ENCODE data around the gene UNC45A.
A peak's percentile ranks its signal among the peaks of the same experiment; 100 is the strongest.
"Not testable (repeated sequence)": the region's sequence is repeated elsewhere in the genome, so short reads cannot be mapped to it uniquely, and the experiment has no call there.

The UNC45A gene

GRCh38 chr15:90918034-90918788 is 16.9 kb upstream of the UNC45A start:
- no peak for DNase-seq

GRCh38 chr15:90918835-90919234 is 16.2 kb upstream of the UNC45A start:
- DNase-seq: no peak

GRCh38 chr15:90921887-90922286 is 13.2 kb upstream of the UNC45A start:
- DNase-seq: no peak

- DNase-seq: not testable (repeated sequence)
These were observed 12.3 kb upstream of the UNC45A start for GRCh38 chr15:90922712-90923322.

- DNase-seq: no peak
These were observed 10.7 kb upstream of the UNC45A start for GRCh38 chr15:90924375-90924774.

GRCh38 chr15:90926766-90927165 is 8.3 kb upstream of the UNC45A start:
- not testable (repeated sequence) for DNase-seq

GRCh38 chr15:90928106-90928505 is 7.0 kb upstream of the UNC45A start:
- not testable (repeated sequence) for DNase-seq

GRCh38 chr15:90929246-90930019 is 5.7 kb upstream of the UNC45A start:
- no peak for DNase-seq

- no peak for DNase-seq
These were observed 4.1 kb upstream of the UNC45A start for GRCh38 chr15:90930861-90931574.

- DNase-seq: no peak
These were observed 3.6 kb upstream of the UNC45A start for GRCh38 chr15:90931575-90931827.

GRCh38 chr15:90931828-90932659 is 3.0 kb upstream of the UNC45A start, which contains the start of gene HDDC3:
TSS of gene HDDC3 (minus strand) at chr15:90932549. CDS start at chr15:90932540, 9 bp downstream.
- DNase-seq: peak in 1 of 2 experiments; percentile 14

- no peak for DNase-seq
These were observed 2.5 kb upstream of the UNC45A start for GRCh38 chr15:90932660-90932991.

GRCh38 chr15:90933301-90933700 is 1.8 kb upstream of the UNC45A start:
- DNase-seq: no peak

GRCh38 chr15:90934256-90934948 is 683 bp upstream of the UNC45A start:
- DNase-seq: peak in 1 of 2 experiments; percentile 61

- no peak for DNase-seq
These were observed 1.7 kb downstream of the UNC45A start for GRCh38 chr15:90936823-90937222.

- DNase-seq: no peak
These were observed 3.2 kb downstream of the UNC45A start for GRCh38 chr15:90938261-90938660.

GRCh38 chr15:90939756-90940155 is 4.7 kb downstream of the UNC45A start:
- no peak for DNase-seq

- no peak for DNase-seq
These were observed 6.0 kb downstream of the UNC45A start for GRCh38 chr15:90941038-90941437.

GRCh38 chr15:90942354-90943120 is 7.5 kb downstream of the UNC45A start:
- DNase-seq: no peak

GRCh38 chr15:90945091-90945490 is 10.0 kb downstream of the UNC45A start:
- no peak for DNase-seq

- DNase-seq: peak; percentile 63 to 85
These were observed 11.5 kb downstream of the UNC45A start for GRCh38 chr15:90946538-90946937.

Measured in cerebellar nuclear complex (tissue), 1 donor.